GM12878 (cell line): ENCODE results near the gene SMIM12.

Experiments
- BCL11A ChIP-seq: IDR thresholded peaks from 2 replicates; pipeline ENCODE4 v1.6.1; 2011; ENCODE audit warnings: low read depth, low read length
- EGR1 ChIP-seq, 2 experiments: IDR thresholded peaks; 1 replicate in 1 of 2; 2 replicates in 1 of 2; pipeline ENCODE4 v1.6.1; 2011 to 2012; ENCODE audit warnings: low read depth in 2 of 2, low read length in 2 of 2, borderline replicate concordance in 1 of 2, mild to moderate bottlenecking in 1 of 2, moderate library complexity in 1 of 2
- TAF1 ChIP-seq: IDR thresholded peaks from 2 replicates; pipeline ENCODE4 v1.6.1; 2011; ENCODE audit warnings: mild to moderate bottlenecking, low read depth, low read length, borderline replicate concordance
- TF ChIP-seq, protein P1 (sequence below): fragments of 450-650 bp; IDR thresholded peaks from 2 replicates; pipeline ENCODE4 v1.6.1; 2016; ENCODE audit warnings: mild to moderate bottlenecking, moderate library complexity, borderline replicate concordance
- TF ChIP-seq, protein P2 (sequence below), 3 experiments: IDR thresholded peaks in 2 of 3; conservative IDR thresholded peaks in 1 of 3; 2 replicates each; pipeline ENCODE4 v1.5.1; 2011; ENCODE audit warnings: low read depth in 3 of 3, low read length in 3 of 3, mild to moderate bottlenecking in 3 of 3, control low read depth in 2 of 3, moderate library complexity in 2 of 3, inconsistent platforms in 1 of 3, mixed read lengths in 1 of 3; ENCODE audit not compliant: control insufficient read depth in 2 of 3, insufficient read depth in 1 of 3; ENCODE audit errors: extremely low read depth in 1 of 3

DNA sequence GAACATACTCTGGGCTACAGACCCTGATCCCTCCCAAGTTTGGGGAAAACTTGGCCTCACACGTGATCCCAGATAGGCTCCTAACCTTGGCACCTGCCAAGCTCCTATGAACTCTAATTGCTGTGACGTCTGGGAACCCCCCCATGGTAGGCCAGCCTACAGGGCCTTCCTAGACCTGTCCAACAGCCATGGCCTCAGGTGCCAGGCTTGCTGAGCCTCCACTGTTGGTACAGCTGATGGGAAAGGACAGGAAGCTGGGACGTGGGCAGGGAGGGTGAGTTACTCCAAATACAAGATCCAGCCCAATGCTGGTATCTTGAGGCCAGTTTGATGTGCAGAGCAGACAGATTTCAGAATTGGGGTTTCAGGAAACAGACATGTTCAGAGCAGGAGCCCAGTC lies 19.1 kb downstream of the SMIM12 start:
- TF ChIP-seq, protein P1, sequence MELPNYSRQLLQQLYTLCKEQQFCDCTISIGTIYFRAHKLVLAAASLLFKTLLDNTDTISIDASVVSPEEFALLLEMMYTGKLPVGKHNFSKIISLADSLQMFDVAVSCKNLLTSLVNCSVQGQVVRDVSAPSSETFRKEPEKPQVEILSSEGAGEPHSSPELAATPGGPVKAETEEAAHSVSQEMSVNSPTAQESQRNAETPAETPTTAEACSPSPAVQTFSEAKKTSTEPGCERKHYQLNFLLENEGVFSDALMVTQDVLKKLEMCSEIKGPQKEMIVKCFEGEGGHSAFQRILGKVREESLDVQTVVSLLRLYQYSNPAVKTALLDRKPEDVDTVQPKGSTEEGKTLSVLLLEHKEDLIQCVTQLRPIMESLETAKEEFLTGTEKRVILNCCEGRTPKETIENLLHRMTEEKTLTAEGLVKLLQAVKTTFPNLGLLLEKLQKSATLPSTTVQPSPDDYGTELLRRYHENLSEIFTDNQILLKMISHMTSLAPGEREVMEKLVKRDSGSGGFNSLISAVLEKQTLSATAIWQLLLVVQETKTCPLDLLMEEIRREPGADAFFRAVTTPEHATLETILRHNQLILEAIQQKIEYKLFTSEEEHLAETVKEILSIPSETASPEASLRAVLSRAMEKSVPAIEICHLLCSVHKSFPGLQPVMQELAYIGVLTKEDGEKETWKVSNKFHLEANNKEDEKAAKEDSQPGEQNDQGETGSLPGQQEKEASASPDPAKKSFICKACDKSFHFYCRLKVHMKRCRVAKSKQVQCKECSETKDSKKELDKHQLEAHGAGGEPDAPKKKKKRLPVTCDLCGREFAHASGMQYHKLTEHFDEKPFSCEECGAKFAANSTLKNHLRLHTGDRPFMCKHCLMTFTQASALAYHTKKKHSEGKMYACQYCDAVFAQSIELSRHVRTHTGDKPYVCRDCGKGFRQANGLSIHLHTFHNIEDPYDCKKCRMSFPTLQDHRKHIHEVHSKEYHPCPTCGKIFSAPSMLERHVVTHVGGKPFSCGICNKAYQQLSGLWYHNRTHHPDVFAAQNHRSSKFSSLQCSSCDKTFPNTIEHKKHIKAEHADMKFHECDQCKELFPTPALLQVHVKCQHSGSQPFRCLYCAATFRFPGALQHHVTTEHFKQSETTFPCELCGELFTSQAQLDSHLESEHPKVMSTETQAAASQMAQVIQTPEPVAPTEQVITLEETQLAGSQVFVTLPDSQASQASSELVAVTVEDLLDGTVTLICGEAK: no peak
- TF ChIP-seq, protein P2, sequence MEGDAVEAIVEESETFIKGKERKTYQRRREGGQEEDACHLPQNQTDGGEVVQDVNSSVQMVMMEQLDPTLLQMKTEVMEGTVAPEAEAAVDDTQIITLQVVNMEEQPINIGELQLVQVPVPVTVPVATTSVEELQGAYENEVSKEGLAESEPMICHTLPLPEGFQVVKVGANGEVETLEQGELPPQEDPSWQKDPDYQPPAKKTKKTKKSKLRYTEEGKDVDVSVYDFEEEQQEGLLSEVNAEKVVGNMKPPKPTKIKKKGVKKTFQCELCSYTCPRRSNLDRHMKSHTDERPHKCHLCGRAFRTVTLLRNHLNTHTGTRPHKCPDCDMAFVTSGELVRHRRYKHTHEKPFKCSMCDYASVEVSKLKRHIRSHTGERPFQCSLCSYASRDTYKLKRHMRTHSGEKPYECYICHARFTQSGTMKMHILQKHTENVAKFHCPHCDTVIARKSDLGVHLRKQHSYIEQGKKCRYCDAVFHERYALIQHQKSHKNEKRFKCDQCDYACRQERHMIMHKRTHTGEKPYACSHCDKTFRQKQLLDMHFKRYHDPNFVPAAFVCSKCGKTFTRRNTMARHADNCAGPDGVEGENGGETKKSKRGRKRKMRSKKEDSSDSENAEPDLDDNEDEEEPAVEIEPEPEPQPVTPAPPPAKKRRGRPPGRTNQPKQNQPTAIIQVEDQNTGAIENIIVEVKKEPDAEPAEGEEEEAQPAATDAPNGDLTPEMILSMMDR (IDR thresholded peaks at IDR 0.05 in 2 of 3, conservative IDR thresholded peaks at IDR 0.05 in 1 of 3; ENCODE audit: control insufficient read depth in 2 of 3, extremely low read depth in 1 of 3, insufficient read depth in 1 of 3, low read depth in 3 of 3, low read length in 3 of 3): no peak
- TF ChIP-seq BCL11A: no peak
- no peak for TF ChIP-seq EGR1 (IDR thresholded peaks at IDR 0.05; ENCODE audit: borderline replicate concordance in 1 of 2, low read depth in 2 of 2, low read length in 2 of 2)
- TF ChIP-seq TAF1: no peak
